Endothelial cell of hepatic sinusoid (primary cell): ENCODE measurements around the gene ADAMTS13.

Experiments used
- in situ Hi-C: cut with HindIII; loops from 2 replicates; pipeline ENCODE4 v1.10.0; 2017; ENCODE audit warnings: low sequenced_read_pairs

ADAMTS13 gene

GRCh38 chr9:133420392-133420827 is 1.8 kb upstream of the ADAMTS13 start:
- in situ Hi-C loops: no loop called here

DNA sequence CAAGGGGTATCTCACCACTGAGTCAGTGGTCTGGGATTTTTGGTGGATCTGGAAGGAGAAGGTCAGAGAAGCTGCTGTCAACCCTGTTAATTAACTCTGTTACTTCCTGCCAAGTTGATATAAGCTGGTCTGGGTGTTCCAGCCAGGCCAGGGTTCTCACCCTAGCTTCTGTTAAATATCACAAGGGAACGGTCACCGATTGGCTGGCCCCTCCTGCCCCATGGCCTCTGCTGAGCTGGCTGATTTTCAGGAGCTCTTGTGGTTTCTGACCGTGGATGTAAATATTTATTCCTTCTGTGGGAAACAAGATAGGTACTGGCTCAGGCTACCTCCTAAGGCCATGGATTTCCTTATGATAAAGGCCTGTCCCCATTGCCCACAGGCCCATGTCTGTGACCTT is 1.0 kb downstream of the ADAMTS13 start:
- in situ Hi-C loops: no loop called here

DNA sequence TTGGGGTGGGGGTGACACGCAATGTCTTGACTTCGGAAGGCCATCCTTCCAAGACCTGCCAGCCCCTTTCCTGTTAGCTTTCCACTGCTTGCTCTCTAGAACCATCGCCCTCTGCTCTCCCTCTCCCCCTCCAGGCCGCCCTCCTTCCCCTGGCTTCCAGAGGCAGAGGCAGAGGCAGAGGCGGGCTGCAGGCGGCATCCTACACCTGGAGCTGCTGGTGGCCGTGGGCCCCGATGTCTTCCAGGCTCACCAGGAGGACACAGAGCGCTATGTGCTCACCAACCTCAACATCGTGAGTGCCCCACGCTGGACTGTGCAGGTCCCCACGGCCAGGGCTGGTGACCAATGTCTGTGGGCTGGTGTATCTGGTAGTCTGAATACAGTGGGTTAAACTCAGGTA is 2.0 kb downstream of the ADAMTS13 start:
- in situ Hi-C loops: no loop called here

DNA sequence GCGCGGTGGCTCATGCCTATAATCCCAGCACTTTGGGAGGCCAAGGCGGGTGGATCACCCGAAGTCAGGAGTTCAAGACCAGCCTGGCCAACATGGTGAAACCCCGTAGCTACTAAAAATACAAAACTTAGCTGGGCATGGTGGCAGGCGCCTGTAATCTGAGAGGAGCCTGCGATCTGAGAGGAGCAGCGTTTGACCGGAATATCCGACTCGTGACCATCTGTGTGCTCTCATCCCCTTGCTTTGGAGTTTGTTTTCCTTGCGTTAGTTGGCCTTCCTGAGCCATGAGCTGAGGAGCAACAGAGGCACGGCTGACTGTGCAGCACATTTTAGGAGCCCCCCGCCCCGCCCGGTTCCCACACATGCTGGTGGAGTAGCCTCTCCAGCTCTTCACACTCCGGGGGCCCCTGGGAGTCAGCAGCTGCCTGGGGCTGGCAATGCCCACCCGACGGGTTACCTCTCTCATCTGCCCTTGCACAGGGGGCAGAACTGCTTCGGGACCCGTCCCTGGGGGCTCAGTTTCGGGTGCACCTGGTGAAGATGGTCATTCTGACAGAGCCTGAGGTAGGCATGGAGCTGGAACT is 3.0 kb downstream of the ADAMTS13 start:
- in situ Hi-C loops: no loop called here

DNA sequence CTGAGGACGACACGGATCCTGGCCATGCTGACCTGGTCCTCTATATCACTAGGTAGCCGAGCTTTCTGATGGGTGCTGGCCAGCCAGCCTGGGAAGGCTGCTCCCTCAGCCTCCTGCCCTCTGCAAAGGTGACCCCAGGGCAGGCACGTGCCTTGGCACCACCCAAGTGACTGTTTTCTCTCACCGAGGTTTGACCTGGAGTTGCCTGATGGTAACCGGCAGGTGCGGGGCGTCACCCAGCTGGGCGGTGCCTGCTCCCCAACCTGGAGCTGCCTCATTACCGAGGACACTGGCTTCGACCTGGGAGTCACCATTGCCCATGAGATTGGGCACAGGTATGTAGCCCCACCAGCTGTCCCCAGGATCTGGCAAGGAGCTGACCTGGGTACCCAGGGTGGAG is 3.8 kb downstream of the ADAMTS13 start:
- in situ Hi-C loops: no loop called here

- in situ Hi-C loops: no loop called here
These were observed 5.6 kb downstream of the ADAMTS13 start for GRCh38 chr9:133427658-133428348.

GRCh38 chr9:133428617-133429101 is 6.5 kb downstream of the ADAMTS13 start:
- in situ Hi-C loops: no loop called here

DNA sequence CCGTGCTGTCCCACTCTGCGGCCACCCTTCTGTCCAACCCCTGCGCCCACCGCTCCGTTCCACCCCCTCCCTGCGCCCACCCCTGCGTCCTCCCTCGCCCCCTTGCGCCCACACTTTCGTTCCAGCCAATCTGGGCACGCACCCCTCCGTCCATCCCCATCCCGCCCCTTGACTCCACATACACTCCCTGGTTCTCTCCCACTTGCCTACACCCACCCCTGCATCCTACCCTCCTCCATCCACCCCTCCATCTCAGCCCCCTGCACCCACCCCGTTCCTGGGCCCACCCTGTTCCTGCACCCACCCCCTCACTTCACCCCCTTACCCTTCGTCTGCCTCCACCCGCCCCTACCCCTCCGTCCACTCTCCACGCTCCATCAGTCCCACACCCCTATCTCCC is 7.0 kb downstream of the ADAMTS13 start:
- in situ Hi-C loops: no loop called here

DNA sequence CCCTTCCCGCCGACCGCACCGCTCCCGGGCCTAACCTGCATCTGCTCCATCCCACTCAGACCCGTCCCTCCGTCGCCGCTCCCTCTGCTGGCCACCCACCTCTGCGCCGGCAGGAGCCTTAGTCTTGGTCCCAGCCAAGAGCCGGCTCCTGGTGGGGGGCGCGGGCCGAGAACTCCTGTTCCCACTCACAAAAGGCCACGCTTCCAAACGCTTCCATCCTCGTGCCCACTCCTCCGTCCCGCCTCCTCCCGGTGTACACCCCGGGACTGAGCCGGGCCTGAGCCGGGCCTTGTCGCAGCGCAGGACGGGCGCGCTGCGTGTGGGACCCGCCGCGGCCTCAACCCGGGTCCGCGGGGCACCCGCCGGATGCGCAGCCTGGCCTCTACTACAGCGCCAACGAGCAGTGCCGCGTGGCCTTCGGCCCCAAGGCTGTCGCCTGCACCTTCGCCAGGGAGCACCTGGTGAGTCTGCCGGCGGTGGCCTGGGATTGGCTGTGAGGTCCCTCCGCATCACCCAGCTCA is 7.5 kb downstream of the ADAMTS13 start:
- in situ Hi-C loops: no loop called here

DNA sequence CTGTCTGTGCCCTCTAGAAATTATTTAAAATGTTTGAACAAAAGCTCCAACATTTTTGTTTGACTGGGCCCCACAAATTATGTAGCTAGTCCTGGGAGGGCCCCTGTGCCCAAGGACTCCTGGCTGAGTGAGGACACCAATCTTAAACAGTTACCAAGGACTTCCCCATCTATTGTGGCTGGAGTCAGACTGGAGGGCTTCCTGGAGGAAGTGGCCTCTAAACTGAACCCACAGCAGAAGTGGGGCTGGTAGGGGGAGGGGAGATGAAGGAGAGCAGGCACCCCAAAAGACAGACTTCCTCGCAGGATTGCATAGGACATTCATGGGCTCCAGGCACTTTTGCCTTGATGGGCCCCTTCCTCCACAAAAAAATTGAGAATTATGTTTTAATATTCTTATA is 8.1 kb downstream of the ADAMTS13 start:
- in situ Hi-C loops: no loop called here

- in situ Hi-C loops: no loop called here
These were observed 11.2 kb downstream of the ADAMTS13 start for GRCh38 chr9:133433351-133433843.

GRCh38 chr9:133436681-133437080 is 14.5 kb downstream of the ADAMTS13 start:
- in situ Hi-C loops: no loop called here

DNA sequence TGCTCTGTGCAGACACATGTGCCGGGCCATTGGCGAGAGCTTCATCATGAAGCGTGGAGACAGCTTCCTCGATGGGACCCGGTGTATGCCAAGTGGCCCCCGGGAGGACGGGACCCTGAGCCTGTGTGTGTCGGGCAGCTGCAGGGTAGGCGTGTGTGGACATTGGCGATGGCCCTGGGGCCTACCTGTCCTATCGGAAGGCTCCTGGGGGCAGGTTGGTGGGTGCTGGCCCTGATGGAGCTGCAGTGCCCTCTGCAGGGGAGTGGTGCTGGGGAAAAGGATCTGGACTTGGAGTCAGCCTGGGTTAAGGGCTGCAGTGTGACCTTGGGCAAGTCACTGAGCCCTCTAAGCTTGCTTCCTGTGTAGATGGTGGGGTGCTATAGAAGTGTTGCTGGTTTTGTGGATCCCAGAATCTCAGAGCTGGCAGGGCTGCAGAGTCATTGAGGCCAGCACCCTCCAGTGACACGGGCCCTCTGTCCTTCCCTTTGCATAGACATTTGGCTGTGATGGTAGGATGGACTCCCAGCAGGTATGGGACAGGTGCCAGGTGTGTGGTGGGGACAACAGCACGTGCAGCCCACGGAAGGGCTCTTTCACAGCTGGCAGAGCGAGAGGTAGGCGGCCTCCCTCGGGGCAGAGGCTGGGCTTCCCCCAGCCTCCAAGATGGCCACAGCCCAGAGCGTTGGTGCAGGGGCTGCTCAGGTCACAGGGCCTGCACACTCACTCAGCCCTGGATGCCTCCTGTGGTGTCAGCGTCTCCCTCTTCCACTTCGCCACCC is 15.8 kb downstream of the ADAMTS13 start:
- in situ Hi-C loops: no loop called here

GRCh38 chr9:133439337-133439736 is 17.2 kb downstream of the ADAMTS13 start:
- in situ Hi-C loops: no loop called here

DNA sequence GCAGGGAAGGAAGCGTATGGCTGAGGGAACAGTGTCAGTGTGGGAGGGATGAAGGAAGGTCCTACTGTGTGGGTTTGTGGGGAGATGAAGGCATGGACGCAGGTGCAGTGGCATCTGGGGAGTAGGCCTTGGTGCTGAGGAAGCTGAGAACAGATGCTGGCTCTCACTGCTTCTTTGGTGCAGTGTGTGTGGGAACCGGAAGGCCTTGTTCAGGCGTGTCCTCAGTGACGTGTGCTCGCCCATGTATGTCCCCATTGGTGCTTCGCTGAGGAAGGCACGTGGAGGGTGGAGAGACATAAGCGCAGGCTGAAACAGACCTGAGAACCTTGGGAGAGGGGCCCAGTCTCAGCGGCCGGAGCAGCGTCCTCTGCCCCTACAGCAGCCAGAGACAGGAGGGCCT is 18.7 kb downstream of the ADAMTS13 start:
- in situ Hi-C loops: no loop called here

DNA sequence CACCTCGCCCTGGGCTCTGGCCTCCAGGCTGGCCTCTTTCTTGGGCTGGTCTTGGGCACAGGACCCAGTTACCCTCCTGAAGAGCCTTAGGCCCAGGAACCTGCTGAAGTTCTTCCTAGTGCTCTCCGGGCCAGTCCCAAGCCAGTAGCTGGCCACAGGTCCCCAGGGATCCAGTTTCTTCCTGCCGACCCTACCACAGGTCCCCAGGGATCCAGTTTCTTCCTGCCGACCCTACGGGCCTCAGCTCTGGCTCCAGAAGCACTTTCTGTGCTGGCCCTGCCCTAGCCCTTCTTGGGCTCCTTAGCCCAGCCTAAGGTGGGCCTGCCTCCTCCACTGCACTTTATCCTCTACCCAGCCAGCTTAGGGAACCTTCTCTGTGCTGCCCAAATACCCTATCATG is 19.4 kb downstream of the ADAMTS13 start:
- in situ Hi-C loops: no loop called here

- in situ Hi-C loops: no loop called here
These were observed 21.1 kb downstream of the ADAMTS13 start for GRCh38 chr9:133443248-133443647.

GRCh38 chr9:133443982-133444381 is 21.8 kb downstream of the ADAMTS13 start:
- in situ Hi-C loops: no loop called here

- in situ Hi-C loops: no loop called here
These were observed 23.3 kb downstream of the ADAMTS13 start for GRCh38 chr9:133445293-133445969.

GRCh38 chr9:133448487-133448972 is 26.4 kb downstream of the ADAMTS13 start:
- in situ Hi-C loops: no loop called here

GRCh38 chr9:133449760-133450159 is 27.6 kb downstream of the ADAMTS13 start:
- in situ Hi-C loops: no loop called here
